Gastrocnemius medialis (tissue), 4 donors: ENCODE results near the gene ENOX2.

Source experiments
- POLR2A ChIP-seq, 2 donors: fragments of 450-650 bp; IDR thresholded peaks; one replicate each; pipeline ENCODE4 v1.6.1; 2017; ENCODE audit warnings: antibody characterized with exemption in 2 of 2, mild to moderate bottlenecking in 2 of 2, moderate library complexity in 2 of 2
- TF ChIP-seq, protein P1 (sequence below), 5 experiments: fragments of 450-650 bp in 3 of 5; fragments of 200-600 bp in 2 of 5; sonication (generic) in 2 of 5; IDR thresholded peaks in 4 of 5; conservative IDR thresholded peaks in 1 of 5; 1 replicate in 4 of 5; 2 replicates in 1 of 5; pipeline ENCODE4 v1.5.1; 2016 to 2019; ENCODE audit warnings: antibody characterized with exemption in 5 of 5, mild to moderate bottlenecking in 3 of 5, moderate library complexity in 3 of 5

DNA sequence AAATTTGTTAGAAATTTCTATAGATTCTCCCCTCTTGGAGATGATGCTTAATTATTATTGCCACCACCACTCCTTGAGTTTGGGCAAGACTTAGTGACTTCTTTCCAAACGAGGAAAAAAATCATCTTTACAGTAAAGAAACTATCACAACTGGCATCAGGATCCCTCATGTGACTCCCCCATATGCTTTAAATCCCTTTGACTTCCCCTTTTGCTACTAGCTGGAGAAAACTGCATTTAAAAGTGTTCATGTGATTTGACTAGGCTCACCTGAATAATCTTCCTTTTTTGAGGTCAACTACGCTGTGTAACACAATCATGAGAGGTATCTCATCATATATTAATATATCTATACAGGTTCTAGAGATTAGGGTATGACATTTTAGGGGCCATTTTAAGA is 30.3 kb upstream of the ENOX2 start:
- TF ChIP-seq, protein P1, sequence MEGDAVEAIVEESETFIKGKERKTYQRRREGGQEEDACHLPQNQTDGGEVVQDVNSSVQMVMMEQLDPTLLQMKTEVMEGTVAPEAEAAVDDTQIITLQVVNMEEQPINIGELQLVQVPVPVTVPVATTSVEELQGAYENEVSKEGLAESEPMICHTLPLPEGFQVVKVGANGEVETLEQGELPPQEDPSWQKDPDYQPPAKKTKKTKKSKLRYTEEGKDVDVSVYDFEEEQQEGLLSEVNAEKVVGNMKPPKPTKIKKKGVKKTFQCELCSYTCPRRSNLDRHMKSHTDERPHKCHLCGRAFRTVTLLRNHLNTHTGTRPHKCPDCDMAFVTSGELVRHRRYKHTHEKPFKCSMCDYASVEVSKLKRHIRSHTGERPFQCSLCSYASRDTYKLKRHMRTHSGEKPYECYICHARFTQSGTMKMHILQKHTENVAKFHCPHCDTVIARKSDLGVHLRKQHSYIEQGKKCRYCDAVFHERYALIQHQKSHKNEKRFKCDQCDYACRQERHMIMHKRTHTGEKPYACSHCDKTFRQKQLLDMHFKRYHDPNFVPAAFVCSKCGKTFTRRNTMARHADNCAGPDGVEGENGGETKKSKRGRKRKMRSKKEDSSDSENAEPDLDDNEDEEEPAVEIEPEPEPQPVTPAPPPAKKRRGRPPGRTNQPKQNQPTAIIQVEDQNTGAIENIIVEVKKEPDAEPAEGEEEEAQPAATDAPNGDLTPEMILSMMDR (IDR thresholded peaks at IDR 0.05 in 4 of 5, conservative IDR thresholded peaks at IDR 0.05 in 1 of 5): no peak
- TF ChIP-seq POLR2A (IDR thresholded peaks at IDR 0.05): no peak
